ENCODE results near the gene TLR8. TPM values are rescaled to one million over a fixed set of nuclear protein-coding genes. Genes with fewer than 3 reads are reported as not detected.

TLR8 gene
- total RNA-seq, 2 donors from 2014 or later: not detected

GRCh38 chrX:12886545-12886944, 19.9 kb upstream of the TLR8 start:
- Histone ChIP-seq H3K27ac (ENCODE audit: low read depth, low read length) (no peak overlapping the region), H3K9ac (ENCODE audit: extremely low read depth, low read length, poor library complexity, severe bottlenecking) (no peak overlapping the region), H3K4me1 (ENCODE audit: control insufficient read depth, insufficient read depth, low read length) (no peaks in the 10 kb centered on the region), H3K27me3 (ENCODE audit: control insufficient read depth, insufficient read depth, low read length, poor library complexity, severe bottlenecking) (no peaks in the 10 kb centered on the region), H3K4me3 (ENCODE audit: low read length) (no peak overlapping the region), H3K36me3 (ENCODE audit: control insufficient read depth, insufficient read depth, low read length) (no peaks in the 10 kb centered on the region), H3K9me3 (ENCODE audit: control insufficient read depth, low read length) (no peaks in the 10 kb centered on the region)
- Mint-ChIP-seq H3K27me3 (ENCODE audit: insufficient read depth) (peaks cover 2% of the 10 kb centered on the region), H3K36me3 (ENCODE audit: low read depth) (no peaks in the 10 kb centered on the region), H3K9me3 (peaks cover 57% of the 10 kb centered on the region), H3K4me1 (no peaks in the 10 kb centered on the region), H3K27ac (no peak overlapping the region), H3K4me3 (no peak overlapping the region)
- 97% methylated on average over 3 of the region's 3 CpGs; no CpG with 5 or more reads in 1 of the 2 experiments for WGBS, 2 experiments (ENCODE audit: insufficient coverage in 1 of 2, insufficient read length in 1 of 2)
- TF ChIP-seq CTCF (conservative IDR thresholded peaks at IDR 0.05): no peak
- DNase-seq: no peak

- Histone ChIP-seq H3K36me3 (ENCODE audit: control insufficient read depth, insufficient read depth, low read length) (no peaks in the 10 kb centered on the region), H3K9me3 (ENCODE audit: control insufficient read depth, low read length) (no peaks in the 10 kb centered on the region), H3K4me3 (ENCODE audit: low read length) (no peak overlapping the region), H3K9ac (ENCODE audit: extremely low read depth, low read length, poor library complexity, severe bottlenecking) (no peak overlapping the region), H3K27me3 (ENCODE audit: control insufficient read depth, insufficient read depth, low read length, poor library complexity, severe bottlenecking) (no peaks in the 10 kb centered on the region), H3K27ac (ENCODE audit: low read depth, low read length) (no peak overlapping the region), H3K4me1 (ENCODE audit: control insufficient read depth, insufficient read depth, low read length) (no peaks in the 10 kb centered on the region)
- Mint-ChIP-seq H3K36me3 (ENCODE audit: low read depth) (no peaks in the 10 kb centered on the region), H3K27ac (no peak overlapping the region), H3K4me1 (no peaks in the 10 kb centered on the region), H3K27me3 (ENCODE audit: insufficient read depth) (peaks cover 2% of the 10 kb centered on the region), H3K4me3 (no peak overlapping the region), H3K9me3 (peaks cover 53% of the 10 kb centered on the region)
- DNase-seq: no peak
- no peak for TF ChIP-seq CTCF (conservative IDR thresholded peaks at IDR 0.05)
- WGBS, 2 experiments (ENCODE audit: insufficient coverage in 1 of 2, insufficient read length in 1 of 2): 100% methylated on average over 2 of the region's 2 CpGs; no CpG with 5 or more reads in 1 of the 2 experiments
Measured at GRCh38 chrX:12887141-12887540, 19.3 kb upstream of the TLR8 start.

GRCh38 chrX:12887767-12888166, 18.7 kb upstream of the TLR8 start:
- H3K9ac ChIP-seq (ENCODE audit: extremely low read depth, low read length, poor library complexity, severe bottlenecking): no peak overlapping the region
- no peak overlapping the region for H3K27ac Mint-ChIP-seq
- no peaks in the 10 kb centered on the region for H3K36me3 Mint-ChIP-seq (ENCODE audit: low read depth)
- no peaks in the 10 kb centered on the region for H3K4me1 Mint-ChIP-seq
- no peak overlapping the region for H3K4me3 Mint-ChIP-seq
- 98% methylated on average over 3 of the region's 3 CpGs; no CpG with 5 or more reads in 1 of the 2 experiments for WGBS, 2 experiments (ENCODE audit: insufficient coverage in 1 of 2, insufficient read length in 1 of 2)
- no peak for DNase-seq
- H3K27me3 ChIP-seq (ENCODE audit: control insufficient read depth, insufficient read depth, low read length, poor library complexity, severe bottlenecking): no peaks in the 10 kb centered on the region
- H3K27me3 Mint-ChIP-seq (ENCODE audit: insufficient read depth): peaks cover 2% of the 10 kb centered on the region
- H3K4me1 ChIP-seq (ENCODE audit: control insufficient read depth, insufficient read depth, low read length): no peaks in the 10 kb centered on the region
- H3K4me3 ChIP-seq (ENCODE audit: low read length): no peak overlapping the region
- no peaks in the 10 kb centered on the region for H3K9me3 ChIP-seq (ENCODE audit: control insufficient read depth, low read length)
- peaks cover 50% of the 10 kb centered on the region for H3K9me3 Mint-ChIP-seq
- H3K27ac ChIP-seq (ENCODE audit: low read depth, low read length): no peak overlapping the region
- no peaks in the 10 kb centered on the region for H3K36me3 ChIP-seq (ENCODE audit: control insufficient read depth, insufficient read depth, low read length)
- TF ChIP-seq CTCF (conservative IDR thresholded peaks at IDR 0.05): no peak
